K562 treated with DMSO at 1 percent for 12 hours (cell line): Measurements from ENCODE around the gene PRR15L. TPM values are rescaled to one million over a fixed set of nuclear protein-coding genes. Genes with fewer than 3 reads are reported as not detected.

Source experiments
- total RNA-seq: library from RNA; unstranded; fragments of 300-600 nt; gene quantifications from 2 replicates; pipeline ENCODE4 v1.2.3, GENCODE V29; 2022; ENCODE audit not compliant: insufficient read depth

Gene PRR15L
- not detected in 2 replicates for total RNA-seq

GRCh38 chr17:47957591-47958490 lies at the start of gene PRR15L:
TSS of gene PRR15L (minus strand) at chr17:47957883. CDS start at chr17:47953234, 4,649 bp downstream.

GRCh38 chr17:47970725-47971499 lies 13.2 kb upstream of the PRR15L start, which contains the start of gene CDK5RAP3:
TSS of gene CDK5RAP3 (plus strand) at chr17:47971113. CDS start at chr17:47971147, 34 bp downstream.

GRCh38 chr17:47941246-47942095 lies 16.2 kb downstream of the PRR15L start, which contains the start of gene PNPO:
TSS of gene PNPO (plus strand) at chr17:47941571. CDS start at chr17:47941676, 105 bp downstream.

Other genes with a start within 250 kb of the PRR15L start
- not detected in 2 replicates for gene TBX21, start 224.6 kb downstream of the PRR15L start, total RNA-seq
- gene OSBPL7, start 136.1 kb downstream of the PRR15L start, total RNA-seq, result 6.1 and 14.3 TPM in 2 replicates
- 82.5 and 101 TPM in 2 replicates for gene MRPL10, start 126.3 kb downstream of the PRR15L start, total RNA-seq
- gene LRRC46, start 126.2 kb downstream of the PRR15L start, total RNA-seq, result 1.0 and 2.1 TPM in 2 replicates
- 15.7 and 23.3 TPM in 2 replicates for gene SCRN2, start 116.6 kb downstream of the PRR15L start, total RNA-seq
- 7.9 and 12.4 TPM in 2 replicates for gene SP6, start 106.7 kb downstream of the PRR15L start, total RNA-seq
- gene SP2, start 61.6 kb downstream of the PRR15L start, total RNA-seq, result 6.1 and 20.9 TPM in 2 replicates
- 6.7 and 11.2 TPM in 2 replicates for gene PNPO, start 16.3 kb downstream of the PRR15L start, total RNA-seq
- gene CDK5RAP3, start 13.2 kb upstream of the PRR15L start, total RNA-seq, result 109 and 156 TPM in 2 replicates
- not detected in 2 replicates for gene COPZ2, start 79.9 kb upstream of the PRR15L start, total RNA-seq
- 56.2 and 170 TPM in 2 replicates for gene NFE2L1, start 90.5 kb upstream of the PRR15L start, total RNA-seq
- gene CBX1, start 143.6 kb upstream of the PRR15L start, total RNA-seq, result 25.3 and 53.0 TPM in 2 replicates
- gene SNX11, start 149.9 kb upstream of the PRR15L start, total RNA-seq, result 17.0 and 33.1 TPM in 2 replicates